HG03064 (cell line): ENCODE measurements around the gene MYPN.
"Not testable (repeated sequence)": the region's sequence is repeated elsewhere in the genome, so short reads cannot be mapped to it uniquely, and the experiment has no call there.

Source experiments
- ATAC-seq: cut with Tn5 transposase; IDR thresholded peaks from one replicate; pipeline ENCODE4 v1.9.1; 2021; ENCODE audit warnings: low read depth; ENCODE audit not compliant: unreplicated experiment

The MYPN gene, protein sequence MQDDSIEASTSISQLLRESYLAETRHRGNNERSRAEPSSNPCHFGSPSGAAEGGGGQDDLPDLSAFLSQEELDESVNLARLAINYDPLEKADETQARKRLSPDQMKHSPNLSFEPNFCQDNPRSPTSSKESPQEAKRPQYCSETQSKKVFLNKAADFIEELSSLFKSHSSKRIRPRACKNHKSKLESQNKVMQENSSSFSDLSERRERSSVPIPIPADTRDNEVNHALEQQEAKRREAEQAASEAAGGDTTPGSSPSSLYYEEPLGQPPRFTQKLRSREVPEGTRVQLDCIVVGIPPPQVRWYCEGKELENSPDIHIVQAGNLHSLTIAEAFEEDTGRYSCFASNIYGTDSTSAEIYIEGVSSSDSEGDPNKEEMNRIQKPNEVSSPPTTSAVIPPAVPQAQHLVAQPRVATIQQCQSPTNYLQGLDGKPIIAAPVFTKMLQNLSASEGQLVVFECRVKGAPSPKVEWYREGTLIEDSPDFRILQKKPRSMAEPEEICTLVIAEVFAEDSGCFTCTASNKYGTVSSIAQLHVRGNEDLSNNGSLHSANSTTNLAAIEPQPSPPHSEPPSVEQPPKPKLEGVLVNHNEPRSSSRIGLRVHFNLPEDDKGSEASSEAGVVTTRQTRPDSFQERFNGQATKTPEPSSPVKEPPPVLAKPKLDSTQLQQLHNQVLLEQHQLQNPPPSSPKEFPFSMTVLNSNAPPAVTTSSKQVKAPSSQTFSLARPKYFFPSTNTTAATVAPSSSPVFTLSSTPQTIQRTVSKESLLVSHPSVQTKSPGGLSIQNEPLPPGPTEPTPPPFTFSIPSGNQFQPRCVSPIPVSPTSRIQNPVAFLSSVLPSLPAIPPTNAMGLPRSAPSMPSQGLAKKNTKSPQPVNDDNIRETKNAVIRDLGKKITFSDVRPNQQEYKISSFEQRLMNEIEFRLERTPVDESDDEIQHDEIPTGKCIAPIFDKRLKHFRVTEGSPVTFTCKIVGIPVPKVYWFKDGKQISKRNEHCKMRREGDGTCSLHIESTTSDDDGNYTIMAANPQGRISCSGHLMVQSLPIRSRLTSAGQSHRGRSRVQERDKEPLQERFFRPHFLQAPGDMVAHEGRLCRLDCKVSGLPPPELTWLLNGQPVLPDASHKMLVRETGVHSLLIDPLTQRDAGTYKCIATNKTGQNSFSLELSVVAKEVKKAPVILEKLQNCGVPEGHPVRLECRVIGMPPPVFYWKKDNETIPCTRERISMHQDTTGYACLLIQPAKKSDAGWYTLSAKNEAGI (N-terminal part only)

GRCh38 chr10:68109331-68109730, at the start of gene MYPN:
Gene MYPN, plus strand, starts transcription at chr10:68109488. Its CDS starts 11,951 bp downstream, at chr10:68121439.
- ATAC-seq, result no peak

DNA sequence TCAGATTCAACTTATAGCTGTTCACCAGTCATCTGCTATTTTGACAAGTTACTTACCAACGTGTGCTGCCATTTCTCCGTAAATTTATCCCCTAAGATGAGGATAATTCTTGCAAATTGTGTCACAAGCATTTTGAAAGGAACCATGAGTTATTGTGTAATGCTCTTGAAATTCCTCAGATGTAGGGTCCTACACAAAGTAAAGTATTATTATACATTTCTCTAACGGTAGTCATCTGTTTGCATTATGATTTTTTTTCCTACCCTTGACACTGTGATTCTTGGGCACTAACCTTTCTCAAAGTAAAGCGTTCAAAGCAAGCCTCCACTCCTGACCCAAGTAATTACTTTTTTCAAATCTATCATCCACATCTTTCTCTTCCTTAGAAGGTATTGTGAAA, 42.3 kb upstream of the MYPN start:
- ATAC-seq, result no peak

DNA sequence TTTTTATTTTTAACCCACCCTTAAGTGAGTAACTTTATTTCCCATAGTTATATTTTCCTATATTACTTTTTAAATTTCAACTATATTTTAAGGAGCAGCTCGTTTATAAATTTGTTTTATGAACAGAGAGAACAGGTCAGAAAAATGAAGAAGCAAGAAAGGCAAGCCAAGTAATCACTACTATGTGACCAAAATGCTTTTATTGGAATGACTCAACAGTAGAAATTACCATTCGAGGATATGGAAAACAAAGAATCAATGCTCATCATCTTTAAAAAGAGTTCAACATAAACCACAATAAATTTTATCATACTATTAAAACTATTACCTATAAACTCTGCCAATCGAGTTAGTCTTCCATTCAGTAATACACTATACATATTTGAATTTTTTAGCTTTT, 41.8 kb upstream of the MYPN start:
- ATAC-seq, result no peak

DNA sequence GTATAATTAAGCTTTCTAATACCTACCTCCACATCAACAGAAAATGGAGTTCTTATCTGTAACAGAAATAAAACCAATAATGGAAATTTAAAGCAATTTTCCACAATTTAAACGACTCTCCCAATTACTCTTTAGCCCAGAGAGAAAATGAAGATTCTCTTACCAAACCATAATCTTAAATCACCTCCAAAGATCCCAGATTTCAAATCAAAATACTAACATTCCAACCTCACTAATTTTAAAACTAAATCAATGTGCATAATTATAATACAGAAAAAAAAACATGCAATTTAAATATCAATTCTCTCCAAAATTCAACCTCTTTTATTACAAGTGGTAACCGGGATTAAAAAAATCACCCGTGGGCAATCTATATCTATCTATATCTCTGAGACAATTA, 35.7 kb upstream of the MYPN start:
- ATAC-seq, result no peak

GRCh38 chr10:68074031-68074774, 35.1 kb upstream of the MYPN start:
- ATAC-seq, result peak; percentile 28

GRCh38 chr10:68074775-68075549, 34.3 kb upstream of the MYPN start, which contains the start of gene HERC4:
Gene HERC4, minus strand, starts transcription at chr10:68075283. Its CDS starts 2,175 bp downstream, at chr10:68073108.
- ATAC-seq, result peak; percentile 93

- no peak for ATAC-seq
Measured at GRCh38 chr10:68075550-68076004, 33.7 kb upstream of the MYPN start.

DNA sequence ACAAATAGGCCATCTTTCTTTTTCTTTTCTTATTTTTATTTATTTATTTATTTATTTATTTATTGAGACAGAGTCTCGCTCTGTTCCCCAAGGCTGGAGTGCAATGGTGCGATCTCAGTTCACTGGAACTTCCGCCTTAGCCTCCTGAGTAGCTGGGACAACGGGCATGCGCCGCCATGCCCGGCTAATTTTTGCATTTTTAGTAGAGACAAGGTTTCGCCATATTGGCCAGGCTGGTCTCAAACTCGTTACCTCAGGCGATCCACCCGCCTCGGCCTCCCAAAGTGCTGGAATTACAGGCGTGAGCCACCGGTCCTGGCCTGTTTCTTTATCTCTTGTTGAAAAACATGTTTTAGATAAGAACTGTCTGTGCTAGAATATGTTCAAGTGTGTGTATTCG, 33.2 kb upstream of the MYPN start:
- not testable (repeated sequence) for ATAC-seq

- no peak for ATAC-seq
Measured at GRCh38 chr10:68077026-68077425, 32.3 kb upstream of the MYPN start.

DNA sequence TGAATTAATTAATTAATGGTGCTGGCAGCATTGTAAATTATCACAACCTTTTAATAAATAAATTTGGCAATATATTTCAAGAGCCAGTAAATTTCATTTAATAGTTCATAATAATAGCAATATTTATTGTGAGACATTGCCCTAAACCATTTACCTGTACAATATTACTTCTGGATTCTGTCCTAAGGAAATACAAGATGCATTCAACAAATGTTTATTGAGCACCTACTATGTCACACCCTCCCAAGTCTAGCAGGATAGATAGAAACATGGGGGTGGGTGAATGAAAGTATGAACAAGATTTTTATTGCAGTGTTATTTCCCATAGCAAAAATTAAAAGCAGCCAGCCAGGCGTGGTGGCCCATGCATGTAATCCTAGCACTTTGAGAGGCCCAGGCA, 29.9 kb upstream of the MYPN start:
- ATAC-seq, result no peak

DNA sequence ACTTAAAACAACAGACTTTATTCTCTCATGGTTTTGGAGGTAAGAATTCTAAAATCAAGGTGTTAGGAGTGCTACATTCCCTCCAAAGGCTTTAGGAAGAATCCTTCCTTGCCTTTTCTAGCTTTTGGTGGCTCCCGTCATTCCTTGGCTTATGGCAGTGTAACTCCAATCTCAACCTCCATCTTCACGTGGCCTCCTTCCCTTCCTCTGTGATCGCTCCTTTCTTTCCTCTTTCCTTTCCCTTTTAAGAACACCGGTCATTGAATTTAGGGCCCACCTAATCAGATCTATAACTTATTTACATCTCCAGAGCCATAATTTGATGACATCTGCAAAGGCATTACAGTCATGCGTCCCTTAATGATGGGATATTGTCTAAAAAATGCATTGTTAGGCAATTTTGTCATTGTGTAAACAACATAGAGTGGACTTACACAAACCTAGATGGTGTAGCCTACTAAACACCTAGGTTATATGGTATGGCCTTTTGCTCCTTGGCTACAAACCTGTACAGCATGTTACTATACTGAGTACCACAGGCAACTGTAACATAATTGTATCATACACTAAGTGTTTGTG, 28.3 kb upstream of the MYPN start:
- ATAC-seq, result no peak

- no peak for ATAC-seq
Measured at GRCh38 chr10:68081916-68082315, 27.4 kb upstream of the MYPN start.

DNA sequence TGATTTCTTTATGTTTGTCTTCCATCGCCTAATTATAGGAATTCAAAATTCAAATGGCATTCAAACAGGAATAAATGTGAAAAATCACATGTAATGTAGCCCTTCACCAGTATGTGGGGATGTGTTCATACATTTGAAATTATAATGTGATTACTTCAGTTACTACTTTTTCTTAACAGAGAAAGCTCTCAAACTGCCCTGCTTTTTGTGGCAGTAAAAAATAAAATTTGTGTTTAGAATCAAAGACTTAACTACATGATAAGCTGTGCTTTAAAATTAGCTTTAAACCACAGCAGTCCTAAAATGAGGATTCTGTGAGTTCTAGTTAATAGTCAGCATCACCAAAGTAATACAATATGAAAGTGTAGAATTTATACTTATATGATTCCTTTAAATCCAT, 26.4 kb upstream of the MYPN start:
- ATAC-seq, result no peak

DNA sequence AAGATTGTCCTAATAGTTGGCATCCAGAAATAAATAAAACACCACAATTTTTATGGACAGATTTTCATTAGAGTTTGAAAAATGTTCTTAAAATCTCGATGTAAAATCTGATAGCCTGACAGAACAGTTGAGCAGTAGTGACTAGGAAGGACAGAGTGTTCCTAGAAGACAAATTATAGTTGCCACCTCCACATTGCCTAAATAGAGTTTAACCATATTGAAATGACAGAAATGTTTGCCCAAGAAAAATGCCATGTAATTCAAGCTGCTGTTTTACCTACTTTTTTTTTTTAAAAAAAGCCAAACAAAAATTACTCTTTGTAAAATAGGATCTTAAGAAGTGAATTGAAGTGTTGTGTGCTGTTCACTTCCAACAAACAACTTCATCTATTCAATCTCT, 25.3 kb upstream of the MYPN start:
- no peak for ATAC-seq

DNA sequence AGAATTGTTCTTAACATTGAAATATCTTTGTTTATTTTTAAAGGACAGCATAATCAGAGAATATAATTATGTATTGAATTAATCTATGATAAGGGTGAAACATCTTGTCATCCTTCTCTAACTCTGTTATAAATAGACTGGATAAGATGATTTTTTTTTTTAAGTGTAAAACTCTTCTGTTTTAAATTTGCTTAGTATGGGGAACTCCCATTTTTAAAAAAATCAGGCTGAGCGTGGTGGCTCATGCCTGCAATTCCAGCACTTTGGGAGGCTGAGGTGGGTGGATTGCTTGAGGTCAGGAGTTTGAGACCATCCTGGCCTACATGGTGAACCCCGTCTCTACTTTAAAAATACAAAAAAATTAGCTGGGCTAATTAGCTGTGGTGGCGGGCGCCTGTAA, 24.8 kb upstream of the MYPN start:
- no peak for ATAC-seq

DNA sequence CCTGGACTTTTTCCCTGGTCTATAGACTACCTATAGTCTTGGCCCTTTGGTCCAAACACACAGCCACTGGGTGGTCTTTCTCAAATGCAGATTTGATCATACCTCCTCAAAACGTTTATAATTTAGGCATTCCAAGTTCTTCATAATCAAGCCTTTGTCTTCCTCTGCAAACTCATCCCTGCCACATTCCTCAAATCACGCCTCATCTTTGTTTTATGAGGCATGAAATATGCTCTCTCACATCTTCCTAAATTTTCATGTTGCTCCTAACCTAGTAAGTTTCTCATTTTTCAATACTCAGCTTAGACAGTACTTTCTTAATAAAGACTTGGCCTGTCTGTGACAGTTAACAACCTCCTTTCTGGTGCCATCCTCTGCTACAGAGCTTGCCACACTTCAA, 23.3 kb upstream of the MYPN start:
- ATAC-seq, result no peak

GRCh38 chr10:68086910-68087684, 22.2 kb upstream of the MYPN start:
- ATAC-seq, result no peak
